Stimulated activated memory B cell treated with anti-CD40 and anti-IgM and Interleukin-4, amounts not matched to agents 10 μg/mL and 1 μg/mL and 100 μg/mL, for 72 hours (primary cell): ENCODE results near the gene TNFRSF21.

Experiments
- ATAC-seq: fragments of 150-1000 bp; cut with Tn5 transposase; 2 replicates; pipeline ENCODE4 v1.10.0; 2021
- H3K27ac Mint-ChIP-seq: one replicate; pipeline ENCODE4 v1.8.0; 2022; ENCODE audit warnings: mild to moderate bottlenecking, mixed read lengths
- H3K27me3 Mint-ChIP-seq: one replicate; pipeline ENCODE4 v1.8.0; 2022; ENCODE audit warnings: mixed read lengths
- H3K36me3 Mint-ChIP-seq: one replicate; pipeline ENCODE4 v1.8.0; 2022; ENCODE audit warnings: mixed read lengths
- H3K4me1 Mint-ChIP-seq: one replicate; pipeline ENCODE4 v1.8.0; 2022; ENCODE audit warnings: mixed read lengths
- H3K4me3 Mint-ChIP-seq: one replicate; pipeline ENCODE4 v1.8.0; 2022; ENCODE audit warnings: mild to moderate bottlenecking, moderate library complexity, mixed read lengths
- H3K9me3 Mint-ChIP-seq: one replicate; pipeline ENCODE4 v1.8.0; 2022; ENCODE audit warnings: mixed read lengths

Gene TNFRSF21

GRCh38 chr6:47307362-47308197 is 2.1 kb downstream of the TNFRSF21 start:
- ATAC-seq: no peak
- H3K27ac Mint-ChIP-seq: no peak overlapping the region
- peaks cover 37% of the 10 kb centered on the region for H3K27me3 Mint-ChIP-seq
- H3K4me3 Mint-ChIP-seq: no peak overlapping the region
- H3K4me1 Mint-ChIP-seq: peaks cover 17% of the 10 kb centered on the region
- H3K36me3 Mint-ChIP-seq: no peaks in the 10 kb centered on the region
- no peaks in the 10 kb centered on the region for H3K9me3 Mint-ChIP-seq

GRCh38 chr6:47306887-47307286 is 2.8 kb downstream of the TNFRSF21 start:
- H3K36me3 Mint-ChIP-seq: no peaks in the 10 kb centered on the region
- no peak for ATAC-seq
- peaks cover 17% of the 10 kb centered on the region for H3K4me1 Mint-ChIP-seq
- H3K27me3 Mint-ChIP-seq: peaks cover 30% of the 10 kb centered on the region
- H3K27ac Mint-ChIP-seq: no peak overlapping the region
- H3K9me3 Mint-ChIP-seq: no peaks in the 10 kb centered on the region
- no peak overlapping the region for H3K4me3 Mint-ChIP-seq

GRCh38 chr6:47303861-47304260 is 5.8 kb downstream of the TNFRSF21 start:
- ATAC-seq: no peak
- H3K36me3 Mint-ChIP-seq: no peaks in the 10 kb centered on the region
- peaks cover 19% of the 10 kb centered on the region for H3K27me3 Mint-ChIP-seq
- H3K27ac Mint-ChIP-seq: no peak overlapping the region
- H3K4me3 Mint-ChIP-seq: no peak overlapping the region
- H3K4me1 Mint-ChIP-seq: peaks cover 9% of the 10 kb centered on the region
- H3K9me3 Mint-ChIP-seq: no peaks in the 10 kb centered on the region

GRCh38 chr6:47303342-47303741 is 6.4 kb downstream of the TNFRSF21 start:
- H3K4me3 Mint-ChIP-seq: no peak overlapping the region
- H3K4me1 Mint-ChIP-seq: peaks cover 4% of the 10 kb centered on the region
- no peaks in the 10 kb centered on the region for H3K36me3 Mint-ChIP-seq
- peaks cover 14% of the 10 kb centered on the region for H3K27me3 Mint-ChIP-seq
- no peak overlapping the region for H3K27ac Mint-ChIP-seq
- no peaks in the 10 kb centered on the region for H3K9me3 Mint-ChIP-seq
- ATAC-seq: peak; percentile 34

GRCh38 chr6:47302043-47302442 is 7.7 kb downstream of the TNFRSF21 start:
- ATAC-seq: no peak
- Mint-ChIP-seq H3K36me3 (no peaks in the 10 kb centered on the region), H3K4me3 (no peak overlapping the region), H3K27ac (no peak overlapping the region), H3K27me3 (peaks cover under 1% of the 10 kb centered on the region), H3K9me3 (no peaks in the 10 kb centered on the region), H3K4me1 (no peaks in the 10 kb centered on the region)

GRCh38 chr6:47301441-47301840 is 8.3 kb downstream of the TNFRSF21 start:
- no peak for ATAC-seq
- Mint-ChIP-seq H3K27ac (no peak overlapping the region), H3K36me3 (no peaks in the 10 kb centered on the region), H3K4me1 (no peaks in the 10 kb centered on the region), H3K9me3 (no peaks in the 10 kb centered on the region), H3K4me3 (no peak overlapping the region), H3K27me3 (no peaks in the 10 kb centered on the region)

GRCh38 chr6:47300417-47300816 is 9.3 kb downstream of the TNFRSF21 start:
- no peaks in the 10 kb centered on the region for H3K36me3 Mint-ChIP-seq
- ATAC-seq: no peak
- H3K27ac Mint-ChIP-seq: no peak overlapping the region
- H3K27me3 Mint-ChIP-seq: no peaks in the 10 kb centered on the region
- H3K9me3 Mint-ChIP-seq: no peaks in the 10 kb centered on the region
- H3K4me3 Mint-ChIP-seq: no peak overlapping the region
- no peaks in the 10 kb centered on the region for H3K4me1 Mint-ChIP-seq

GRCh38 chr6:47299965-47300364 is 9.7 kb downstream of the TNFRSF21 start:
- ATAC-seq: no peak

GRCh38 chr6:47298475-47298874 is 11.2 kb downstream of the TNFRSF21 start:
- Mint-ChIP-seq H3K36me3 (no peaks in the 10 kb centered on the region), H3K27me3 (peaks cover 16% of the 10 kb centered on the region), H3K9me3 (no peaks in the 10 kb centered on the region), H3K4me1 (no peaks in the 10 kb centered on the region), H3K4me3 (no peak overlapping the region), H3K27ac (no peak overlapping the region)
- ATAC-seq: no peak

More at GRCh38 chr6:47299965-47300364, 9.7 kb downstream of the TNFRSF21 start:
- no peak overlapping the region for H3K27ac Mint-ChIP-seq
- no peaks in the 10 kb centered on the region for H3K36me3 Mint-ChIP-seq
- H3K27me3 Mint-ChIP-seq: peaks cover under 1% of the 10 kb centered on the region
- no peaks in the 10 kb centered on the region for H3K4me1 Mint-ChIP-seq
- no peak overlapping the region for H3K4me3 Mint-ChIP-seq
- H3K9me3 Mint-ChIP-seq: no peaks in the 10 kb centered on the region

- ATAC-seq: no peak
- peaks cover 17% of the 10 kb centered on the region for H3K27me3 Mint-ChIP-seq
- H3K4me1 Mint-ChIP-seq: no peaks in the 10 kb centered on the region
Observed at GRCh38 chr6:47294990-47295389, 14.7 kb downstream of the TNFRSF21 start.

GRCh38 chr6:47292944-47293343 is 16.8 kb downstream of the TNFRSF21 start:
- no peak overlapping the region for H3K27ac Mint-ChIP-seq
- no peak for ATAC-seq
- peaks cover 17% of the 10 kb centered on the region for H3K27me3 Mint-ChIP-seq
- no peaks in the 10 kb centered on the region for H3K4me1 Mint-ChIP-seq
- no peak overlapping the region for H3K4me3 Mint-ChIP-seq
- H3K36me3 Mint-ChIP-seq: no peaks in the 10 kb centered on the region
- H3K9me3 Mint-ChIP-seq: peaks cover 7% of the 10 kb centered on the region

More at GRCh38 chr6:47294990-47295389, 14.7 kb downstream of the TNFRSF21 start:
- H3K36me3 Mint-ChIP-seq: no peaks in the 10 kb centered on the region
- H3K4me3 Mint-ChIP-seq: no peak overlapping the region
- no peak overlapping the region for H3K27ac Mint-ChIP-seq
- peaks cover 7% of the 10 kb centered on the region for H3K9me3 Mint-ChIP-seq

GRCh38 chr6:47292027-47292426 is 17.7 kb downstream of the TNFRSF21 start:
- peaks cover 17% of the 10 kb centered on the region for H3K27me3 Mint-ChIP-seq
- no peaks in the 10 kb centered on the region for H3K36me3 Mint-ChIP-seq
- H3K27ac Mint-ChIP-seq: no peak overlapping the region
- H3K4me3 Mint-ChIP-seq: no peak overlapping the region
- H3K9me3 Mint-ChIP-seq: peaks cover 7% of the 10 kb centered on the region
- ATAC-seq: no peak
- no peaks in the 10 kb centered on the region for H3K4me1 Mint-ChIP-seq

GRCh38 chr6:47290124-47290834 is 19.4 kb downstream of the TNFRSF21 start:
- H3K4me1 Mint-ChIP-seq: no peaks in the 10 kb centered on the region
- no peak overlapping the region for H3K27ac Mint-ChIP-seq
- no peak overlapping the region for H3K4me3 Mint-ChIP-seq
- H3K27me3 Mint-ChIP-seq: peaks cover 17% of the 10 kb centered on the region
- H3K36me3 Mint-ChIP-seq: no peaks in the 10 kb centered on the region
- ATAC-seq: no peak
- peaks cover 7% of the 10 kb centered on the region for H3K9me3 Mint-ChIP-seq

GRCh38 chr6:47288267-47289090 is 21.2 kb downstream of the TNFRSF21 start:
- no peak overlapping the region for H3K4me3 Mint-ChIP-seq
- H3K4me1 Mint-ChIP-seq: no peaks in the 10 kb centered on the region
- no peaks in the 10 kb centered on the region for H3K36me3 Mint-ChIP-seq
- no peak for ATAC-seq
- no peak overlapping the region for H3K27ac Mint-ChIP-seq
- peaks cover 7% of the 10 kb centered on the region for H3K9me3 Mint-ChIP-seq
- peaks cover 1% of the 10 kb centered on the region for H3K27me3 Mint-ChIP-seq

GRCh38 chr6:47286301-47286700 is 23.4 kb downstream of the TNFRSF21 start:
- no peaks in the 10 kb centered on the region for H3K4me1 Mint-ChIP-seq
- H3K9me3 Mint-ChIP-seq: peaks cover 6% of the 10 kb centered on the region
- no peak overlapping the region for H3K4me3 Mint-ChIP-seq
- H3K27ac Mint-ChIP-seq: no peak overlapping the region
- H3K36me3 Mint-ChIP-seq: no peaks in the 10 kb centered on the region
- H3K27me3 Mint-ChIP-seq: no peaks in the 10 kb centered on the region
- no peak for ATAC-seq
